OCI-LY1 (cell line): ENCODE results near the gene UMODL1.

ENCODE experiments used
- H2AFZ ChIP-seq: fragments of 200-600 bp; sonication (generic), shearing (Covaris generic); 2 replicates; pipeline ENCODE4 v1.6.0; 2014; ENCODE audit warnings: antibody characterized with exemption, mild to moderate bottlenecking, low read length
- H3F3A ChIP-seq: fragments of 200-600 bp; sonication (generic), shearing (Covaris generic); 2 replicates; pipeline ENCODE4 v1.6.0; 2014; ENCODE audit warnings: mild to moderate bottlenecking, antibody characterized with exemption, low read length, moderate library complexity; ENCODE audit not compliant: insufficient read depth
- H3K27ac ChIP-seq: fragments of 200-600 bp; sonication (generic); 2 replicates; pipeline ENCODE4 v1.5.1; 2014; ENCODE audit warnings: low read length, mixed run types, mild to moderate bottlenecking, low read depth; ENCODE audit not compliant: poor library complexity, severe bottlenecking
- H3K27me3 ChIP-seq: fragments of 200-600 bp; sonication (generic); 2 replicates; pipeline ENCODE4 v1.6.0; 2014; ENCODE audit warnings: antibody characterized with exemption, mild to moderate bottlenecking, low read length, moderate library complexity; ENCODE audit not compliant: insufficient read depth
- H3K36me3 ChIP-seq: fragments of 200-600 bp; sonication (generic); 2 replicates; pipeline ENCODE4 v1.6.1; 2014; ENCODE audit warnings: mild to moderate bottlenecking, antibody characterized with exemption, low read length, moderate library complexity, mixed read lengths; ENCODE audit not compliant: insufficient read depth
- H3K4me1 ChIP-seq: fragments of 200-600 bp; sonication (generic); 2 replicates; pipeline ENCODE4 v1.5.1; 2014; ENCODE audit warnings: mild to moderate bottlenecking, low read length, moderate library complexity; ENCODE audit not compliant: insufficient read depth, severe bottlenecking
- H3K4me2 ChIP-seq: fragments of 200-600 bp; sonication (generic), shearing (Covaris generic); 2 replicates; pipeline ENCODE4 v1.6.1; 2014; ENCODE audit warnings: low read length
- H3K4me3 ChIP-seq: fragments of 200-600 bp; sonication (generic); 2 replicates; pipeline ENCODE4 v1.5.1; 2014; ENCODE audit warnings: low read length, low read depth, mild to moderate bottlenecking, mixed read lengths; ENCODE audit not compliant: poor library complexity, severe bottlenecking
- H3K79me2 ChIP-seq: fragments of 200-600 bp; shearing (Covaris generic); 2 replicates; pipeline ENCODE4 v1.6.1; 2016; ENCODE audit warnings: mixed run types, low read length, mixed read lengths; ENCODE audit not compliant: insufficient read depth
- H3K9ac ChIP-seq: fragments of 200-600 bp; sonication (generic), shearing (Covaris generic); 2 replicates; pipeline ENCODE4 v1.6.1; 2014; ENCODE audit warnings: mild to moderate bottlenecking, low read length, mixed read lengths
- H3K9me2 ChIP-seq: fragments of 200-600 bp; sonication (generic), shearing (Covaris generic); 2 replicates; pipeline ENCODE4 v1.6.1; 2014; ENCODE audit warnings: low read depth, mild to moderate bottlenecking, low read length, mixed read lengths
- H3K9me3 ChIP-seq: fragments of 200-600 bp; shearing (Covaris generic); 2 replicates; pipeline ENCODE4 v1.6.1; 2014; ENCODE audit warnings: low read length, mixed read lengths
- H4K20me1 ChIP-seq: fragments of 200-600 bp; sonication (generic), shearing (Covaris generic); 2 replicates; pipeline ENCODE4 v1.6.0; 2016; ENCODE audit warnings: mild to moderate bottlenecking, low read length; ENCODE audit not compliant: insufficient read depth
- EZH2 ChIP-seq: fragments of 200-600 bp; sonication (generic), shearing (Covaris generic); IDR thresholded peaks from 2 replicates; pipeline ENCODE4 v1.8.0; 2017; ENCODE audit warnings: borderline replicate concordance, mixed run types, mild to moderate bottlenecking, antibody characterized with exemption, low read length, moderate library complexity, mixed read lengths
- TF ChIP-seq, protein P1 (sequence below): fragments of 200-600 bp; sonication (generic), shearing (Covaris generic); IDR thresholded peaks from 2 replicates; pipeline ENCODE4 v1.5.1; 2017; ENCODE audit warnings: mild to moderate bottlenecking, antibody characterized with exemption, low read length, moderate library complexity, mixed read lengths

UMODL1 gene

DNA sequence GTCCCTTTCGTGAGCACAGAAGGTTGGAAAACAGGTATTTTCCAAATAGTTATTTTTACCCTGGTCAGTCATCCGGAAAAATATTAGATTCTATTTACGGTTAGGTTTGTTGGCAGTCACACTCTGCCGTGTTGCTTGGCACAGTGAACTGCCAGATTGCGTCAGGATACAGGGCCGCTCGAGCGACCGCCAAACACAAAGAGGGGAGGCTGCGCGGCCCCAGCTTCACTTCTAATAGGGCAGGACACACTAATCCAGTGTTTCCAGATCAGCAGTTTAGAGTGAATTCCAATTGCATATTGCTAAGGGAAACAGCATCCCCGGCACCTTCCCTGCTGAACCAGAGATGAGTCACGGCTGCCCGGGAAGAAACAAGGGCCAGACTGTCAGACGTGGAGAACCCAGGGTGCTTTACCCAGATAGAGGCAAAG, 22.9 kb downstream of the UMODL1 start:
- no peaks in the 10 kb centered on the region for H3F3A ChIP-seq

DNA sequence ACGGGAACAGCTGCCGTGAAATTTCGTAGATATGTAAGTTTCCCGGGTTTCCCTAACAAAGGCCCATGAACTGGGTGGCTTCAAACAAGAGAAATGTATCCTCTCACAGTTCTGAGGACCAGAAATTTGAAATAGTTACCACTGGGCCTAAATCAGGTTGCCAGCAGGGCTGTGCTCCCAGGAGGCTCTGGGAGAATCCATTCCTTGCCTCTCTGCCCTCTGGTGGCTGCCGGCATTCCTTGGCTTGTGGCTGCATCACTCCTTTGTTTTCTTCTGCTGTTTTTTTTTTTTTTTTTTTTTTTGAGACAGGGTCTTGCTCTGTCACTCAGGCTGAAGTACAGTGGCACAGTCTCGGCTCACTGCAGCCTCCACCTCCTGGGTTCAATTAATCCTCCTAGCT, 23.7 kb downstream of the UMODL1 start:
- Histone ChIP-seq H3K9me2 (no peaks in the 10 kb centered on the region), H3K79me2 (no peaks in the 10 kb centered on the region), H2AFZ (no peak overlapping the region), H3K27ac (no peak overlapping the region), H3K4me1 (peaks cover 4% of the 10 kb centered on the region), H3K9me3 (no peaks in the 10 kb centered on the region), H3K4me2 (no peak overlapping the region), H3K9ac (no peak overlapping the region), H3F3A (no peaks in the 10 kb centered on the region), H3K27me3 (peaks cover 17% of the 10 kb centered on the region; the same call in 1 of the 2 replicates), H3K36me3 (no peaks in the 10 kb centered on the region; the same call in 1 of the 2 replicates), H4K20me1 (no peaks in the 10 kb centered on the region), H3K4me3 (no peak overlapping the region)
- TF ChIP-seq, protein P1, sequence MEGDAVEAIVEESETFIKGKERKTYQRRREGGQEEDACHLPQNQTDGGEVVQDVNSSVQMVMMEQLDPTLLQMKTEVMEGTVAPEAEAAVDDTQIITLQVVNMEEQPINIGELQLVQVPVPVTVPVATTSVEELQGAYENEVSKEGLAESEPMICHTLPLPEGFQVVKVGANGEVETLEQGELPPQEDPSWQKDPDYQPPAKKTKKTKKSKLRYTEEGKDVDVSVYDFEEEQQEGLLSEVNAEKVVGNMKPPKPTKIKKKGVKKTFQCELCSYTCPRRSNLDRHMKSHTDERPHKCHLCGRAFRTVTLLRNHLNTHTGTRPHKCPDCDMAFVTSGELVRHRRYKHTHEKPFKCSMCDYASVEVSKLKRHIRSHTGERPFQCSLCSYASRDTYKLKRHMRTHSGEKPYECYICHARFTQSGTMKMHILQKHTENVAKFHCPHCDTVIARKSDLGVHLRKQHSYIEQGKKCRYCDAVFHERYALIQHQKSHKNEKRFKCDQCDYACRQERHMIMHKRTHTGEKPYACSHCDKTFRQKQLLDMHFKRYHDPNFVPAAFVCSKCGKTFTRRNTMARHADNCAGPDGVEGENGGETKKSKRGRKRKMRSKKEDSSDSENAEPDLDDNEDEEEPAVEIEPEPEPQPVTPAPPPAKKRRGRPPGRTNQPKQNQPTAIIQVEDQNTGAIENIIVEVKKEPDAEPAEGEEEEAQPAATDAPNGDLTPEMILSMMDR: no peak
- no peak for TF ChIP-seq EZH2

More for the DNA sequence above, 22.9 kb downstream of the UMODL1 start:
- H4K20me1 ChIP-seq: no peaks in the 10 kb centered on the region
- H3K36me3 ChIP-seq: no peaks in the 10 kb centered on the region; the same call in 1 of the 2 replicates
- no peaks in the 10 kb centered on the region for H3K79me2 ChIP-seq
- H3K4me1 ChIP-seq: peaks cover 7% of the 10 kb centered on the region
- peaks cover 18% of the 10 kb centered on the region; the same call in 1 of the 2 replicates for H3K27me3 ChIP-seq
- TF ChIP-seq, protein P1: no peak
- TF ChIP-seq EZH2: no peak
- H3K4me2 ChIP-seq: no peak overlapping the region
- H3K9ac ChIP-seq: no peak overlapping the region
- no peak overlapping the region for H2AFZ ChIP-seq
- H3K4me3 ChIP-seq: no peak overlapping the region
- H3K27ac ChIP-seq: no peak overlapping the region
- H3K9me3 ChIP-seq: no peaks in the 10 kb centered on the region
- no peaks in the 10 kb centered on the region for H3K9me2 ChIP-seq

DNA sequence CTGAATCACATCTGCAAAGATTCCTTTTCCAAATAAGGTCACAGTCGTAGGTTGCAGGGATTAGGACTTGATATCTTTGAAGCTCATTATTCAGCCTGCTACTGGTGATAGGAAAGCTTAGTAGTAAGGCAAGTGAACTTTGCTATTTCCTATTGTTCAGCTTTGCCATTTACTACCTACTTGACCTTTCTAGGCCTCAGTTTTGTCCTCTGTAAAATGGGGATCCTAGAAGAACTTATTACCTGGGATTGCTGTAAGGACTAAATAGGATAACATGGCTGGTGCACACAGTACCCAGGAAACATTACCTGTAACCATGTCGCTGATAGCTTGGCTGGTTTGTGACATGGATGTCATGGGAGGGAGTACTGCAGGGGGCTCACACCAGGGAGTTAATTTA, 24.5 kb downstream of the UMODL1 start:
- H2AFZ ChIP-seq: no peak overlapping the region
- peaks cover 4% of the 10 kb centered on the region for H3K4me1 ChIP-seq
- no peaks in the 10 kb centered on the region for H3K9me3 ChIP-seq
- H3K9me2 ChIP-seq: no peaks in the 10 kb centered on the region
- no peaks in the 10 kb centered on the region for H3F3A ChIP-seq
- no peak overlapping the region for H3K4me2 ChIP-seq
- no peak for TF ChIP-seq EZH2
- TF ChIP-seq, protein P1: no peak
- H3K79me2 ChIP-seq: no peaks in the 10 kb centered on the region
- no peaks in the 10 kb centered on the region for H4K20me1 ChIP-seq
- no peak overlapping the region for H3K4me3 ChIP-seq
- H3K27ac ChIP-seq: no peak overlapping the region
- no peak overlapping the region for H3K9ac ChIP-seq
- peaks cover 11% of the 10 kb centered on the region; the same call in 1 of the 2 replicates for H3K27me3 ChIP-seq
- no peaks in the 10 kb centered on the region; the same call in 1 of the 2 replicates for H3K36me3 ChIP-seq
